ENCODE data around the gene KCNAB1.

Gene KCNAB1

GRCh38 chr3:156352728-156353127 lies 232.3 kb downstream of the KCNAB1 start:
- TF ChIP-seq CTCF (IDR thresholded peaks at IDR 0.05; ENCODE audit: control extremely low read depth, extremely low read depth, low read depth, missing control alignments) = no peak
- no peak for DNase-seq (ENCODE audit: extremely low spot score)
- CTCF ChIA-PET = interaction anchor here (1.5 to 4.2 kb wide), 2 partner anchors 10 to 20 kb away, joined by 5 to 28 read pairs; no protein-coding TSS in a partner anchor
- POLR2A ChIA-PET = no interaction called here

- no peak for DNase-seq (ENCODE audit: extremely low spot score)
- ChIA-PET CTCF (interaction anchor here (1.5 to 4.2 kb wide), 2 partner anchors 11 to 21 kb away, joined by 5 to 28 read pairs; no protein-coding TSS in a partner anchor), POLR2A (no interaction called here)
- TF ChIP-seq CTCF (IDR thresholded peaks at IDR 0.05; ENCODE audit: control extremely low read depth, extremely low read depth, low read depth, missing control alignments) = no peak
Observed at GRCh38 chr3:156353563-156353962, 233.2 kb downstream of the KCNAB1 start.

GRCh38 chr3:156356537-156357363 lies 236.4 kb downstream of the KCNAB1 start:
- CTCF ChIA-PET = interaction anchor here (1.7 kb wide), 1 partner anchor 11 kb away, joined by 5 read pairs; no protein-coding TSS in a partner anchor
- no peak for TF ChIP-seq CTCF (IDR thresholded peaks at IDR 0.05; ENCODE audit: control extremely low read depth, extremely low read depth, low read depth, missing control alignments)
- POLR2A ChIA-PET = no interaction called here
- DNase-seq (ENCODE audit: extremely low spot score) = no peak

GRCh38 chr3:156358232-156358631 lies 237.9 kb downstream of the KCNAB1 start:
- DNase-seq (ENCODE audit: extremely low spot score) = no peak
- TF ChIP-seq CTCF (IDR thresholded peaks at IDR 0.05; ENCODE audit: control extremely low read depth, extremely low read depth, low read depth, missing control alignments) = no peak
- ChIA-PET POLR2A (no interaction called here), CTCF (interaction anchor here (1.3 to 1.7 kb wide), 2 partner anchors 9 to 10 kb away, joined by 5 to 6 read pairs; no protein-coding TSS in a partner anchor)

- ChIA-PET CTCF (interaction anchor here (0.7 to 2.4 kb wide), 4 partner anchors 10 to 30 kb away, joined by 3 to 8 read pairs (median 4); no protein-coding TSS in a partner anchor), POLR2A (no interaction called here)
- no peak for TF ChIP-seq CTCF (IDR thresholded peaks at IDR 0.05; ENCODE audit: control extremely low read depth, extremely low read depth, low read depth, missing control alignments)
- no peak for DNase-seq (ENCODE audit: extremely low spot score)
Observed at GRCh38 chr3:156359368-156359767, 239.0 kb downstream of the KCNAB1 start.

GRCh38 chr3:156360083-156360482 lies 239.7 kb downstream of the KCNAB1 start:
- no peak for DNase-seq (ENCODE audit: extremely low spot score)
- ChIA-PET CTCF (interaction anchor here (0.7 to 2.4 kb wide), 6 partner anchors 14 to 30 kb away, joined by 3 to 8 read pairs (median 4); no protein-coding TSS in a partner anchor), POLR2A (no interaction called here)
- TF ChIP-seq CTCF (IDR thresholded peaks at IDR 0.05; ENCODE audit: control extremely low read depth, extremely low read depth, low read depth, missing control alignments) = no peak

All from GM10248 (cell line).